ENCODE measurements around the gene RPL39L. TPM values are rescaled to one million over a fixed set of nuclear protein-coding genes. Genes with fewer than 3 reads are reported as not detected.

RPL39L gene
- total RNA-seq (1 to 10 TPM; 1.9 to 4.9 (median 3.8) TPM), polyA plus RNA-seq (10 to 100 TPM in 2 of 3 donors, 1 to 10 TPM in 1; 5.6 to 10.9 (median 10.5) TPM)
- long read RNA-seq, donor 1, transcript RPL39L-201 (3 exons, 756 nt): major isoform, 7 of 7 reads
- long read RNA-seq, donor 1, partial matches to known transcripts: 0 of 7 reads
- long read RNA-seq, donor 1, other reads (novel, unspliced or antisense): 0 of 7 reads
- long read RNA-seq, donor 2, transcript RPL39L-201 (3 exons, 756 nt): major isoform, 7 of 7 reads
- long read RNA-seq, donor 2, partial matches to known transcripts: 0 of 7 reads
- long read RNA-seq, donor 2, other reads (novel, unspliced or antisense): 0 of 7 reads

- H3K36me3 ChIP-seq: peaks cover 0 to 8% (median 0%) of the 10 kb centered on the region in 6 donors
These were observed at the start of gene RPL39L for GRCh38 chr3:187139126-187139894. Gene RPL39L, minus strand, starts transcription at chr3:187139496. Its CDS starts 18,196 bp downstream, at chr3:187121300.

GRCh38 chr3:187188931-187189330 lies 49.6 kb upstream of the RPL39L start:
- intact Hi-C loops (cut with DNase I; ENCODE audit: low total_unique reads): no loop called here
- DNase-seq: no peak
- H3K36me3 ChIP-seq: no peaks in the 10 kb centered on the region
- WGBS, 5 donors: 30 to 45% (median 37%) methylated on average over 2 of the region's 2 CpGs
- H3K9me3 ChIP-seq: no peaks in the 10 kb centered on the region
- H3K4me3 ChIP-seq: no peak overlapping the region
- no peak overlapping the region for H3K27ac ChIP-seq
- TF ChIP-seq POLR2AphosphoS5 (IDR thresholded peaks at IDR 0.05) (no peak), POLR2A (IDR thresholded peaks at IDR 0.05) (no peak), CTCF (IDR thresholded peaks at IDR 0.05 in 8 of 11, conservative IDR thresholded peaks at IDR 0.05 in 3 of 11) (no peak)
- peaks cover 0 to 80% (median 8%) of the 10 kb centered on the region in 7 donors for H3K27me3 ChIP-seq (replicated peaks in 1 of 7)
- peaks cover 0 to 9% (median 0%) of the 10 kb centered on the region in 6 donors for H3K4me1 ChIP-seq

More at GRCh38 chr3:187139126-187139894, at the start of gene RPL39L:
- peaks cover 0 to 22% (median 11%) of the 10 kb centered on the region in 6 donors for H3K4me1 ChIP-seq
- TF ChIP-seq POLR2A (IDR thresholded peaks at IDR 0.05): no peak
- TF ChIP-seq CTCF (IDR thresholded peaks at IDR 0.05 in 8 of 11, conservative IDR thresholded peaks at IDR 0.05 in 3 of 11): peak; percentile 58 to 93 (median 85)
- peak; percentile 82 to 89 (median 84) for TF ChIP-seq POLR2AphosphoS5 (IDR thresholded peaks at IDR 0.05)
- H3K27me3 ChIP-seq (replicated peaks in 1 of 7): no peaks in the 10 kb centered on the region
- DNase-seq: peak; percentile 97
- peaks cover 0 to 35% (median 20%) of the 10 kb centered on the region in 8 donors for H3K9me3 ChIP-seq
- WGBS, 5 donors: 3 to 7% (median 5%) methylated on average over 49 to 69 of the region's 69 CpGs
- peak within 1 kb of the TSS; percentile 37 to 69 (median 46) for H3K4me3 ChIP-seq
- peak within 1 kb of the TSS; percentile 74 to 89 (median 80) for H3K27ac ChIP-seq
- intact Hi-C loops (cut with DNase I; ENCODE audit: low total_unique reads): no loop called here

- Histone ChIP-seq H3K36me3 (no peaks in the 10 kb centered on the region), H3K27ac (no peak overlapping the region), H3K4me1 (peaks cover 0 to 9% (median 0%) of the 10 kb centered on the region in 6 donors), H3K4me3 (no peak overlapping the region), H3K27me3 (replicated peaks in 1 of 7) (peaks cover 0 to 63% (median 8%) of the 10 kb centered on the region in 7 donors), H3K9me3 (no peaks in the 10 kb centered on the region)
- intact Hi-C loops (cut with DNase I; ENCODE audit: low total_unique reads): no loop called here
- WGBS, 5 donors: 73 to 84% (median 77%) methylated on average over 5 of the region's 5 CpGs
- no peak for TF ChIP-seq CTCF (IDR thresholded peaks at IDR 0.05 in 8 of 11, conservative IDR thresholded peaks at IDR 0.05 in 3 of 11)
- TF ChIP-seq POLR2AphosphoS5 (IDR thresholded peaks at IDR 0.05): no peak
- TF ChIP-seq POLR2A (IDR thresholded peaks at IDR 0.05): no peak
- no peak for DNase-seq
These were observed 47.6 kb upstream of the RPL39L start for GRCh38 chr3:187186801-187187421.

All from spleen (tissue), 13 donors.